Choroid plexus epithelial cell (primary cell): ENCODE measurements around the gene MAEA.

Experiments used
- DNase-seq: peaks from one replicate; pipeline ENCODE4 v3.0.0-alpha.2; 2010; ENCODE audit warnings: low read depth
- H3K4me3 ChIP-seq: 2 replicates; pipeline ENCODE4 v1.5.1; 2011; ENCODE audit warnings: low read depth, mild to moderate bottlenecking, control low read depth, low read length, moderate library complexity
- CTCF ChIP-seq: conservative IDR thresholded peaks from 2 replicates; pipeline ENCODE4 v1.5.1; 2011; ENCODE audit warnings: low read depth, mild to moderate bottlenecking, control low read depth, inconsistent platforms, low read length, moderate library complexity

The MAEA gene

GRCh38 chr4:1325681-1326635 lies 36.3 kb downstream of the MAEA start:
- TF ChIP-seq CTCF: no peak
- no peak for DNase-seq
- no peak overlapping the region for H3K4me3 ChIP-seq

GRCh38 chr4:1326751-1327525 lies 37.2 kb downstream of the MAEA start:
- H3K4me3 ChIP-seq: no peak overlapping the region
- no peak for DNase-seq
- TF ChIP-seq CTCF: no peak

DNA sequence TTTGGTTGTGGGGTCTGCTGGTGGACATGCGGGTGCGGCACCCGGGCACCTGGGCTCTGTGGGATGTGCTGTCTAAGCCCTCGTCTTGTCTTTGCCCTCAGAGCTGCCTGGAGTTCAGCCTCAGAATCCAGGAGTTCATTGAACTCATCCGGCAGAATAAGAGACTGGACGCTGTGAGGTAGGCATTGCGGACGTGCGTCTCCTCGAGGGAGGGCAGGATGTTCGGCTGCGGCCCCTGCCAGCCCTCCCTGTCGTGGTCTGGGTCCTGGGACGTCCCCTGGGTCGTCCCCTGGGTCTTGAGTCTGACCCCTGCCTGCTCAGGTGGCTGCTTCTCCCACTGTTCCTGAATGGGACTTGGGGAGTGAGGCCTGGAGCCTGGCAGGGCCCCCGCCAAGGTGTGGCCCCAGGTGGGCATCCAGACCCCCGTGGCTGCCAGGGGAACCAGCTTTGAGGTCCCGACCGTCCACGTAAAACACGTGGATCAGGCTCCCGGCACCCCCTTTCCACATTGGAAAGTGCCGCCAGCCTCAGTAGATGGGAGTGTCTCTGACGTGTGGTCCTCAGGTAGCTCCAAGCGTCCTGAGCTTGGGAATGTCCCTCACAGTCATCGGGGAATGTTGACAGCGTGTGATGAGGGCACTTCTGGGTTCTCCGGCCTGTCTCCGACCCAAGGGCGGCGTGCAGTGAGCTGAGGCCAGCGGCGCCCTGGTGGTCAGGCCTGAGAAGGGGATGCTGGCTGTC lies 38.0 kb downstream of the MAEA start:
- no peak for TF ChIP-seq CTCF
- H3K4me3 ChIP-seq: no peak overlapping the region
- DNase-seq: no peak

DNA sequence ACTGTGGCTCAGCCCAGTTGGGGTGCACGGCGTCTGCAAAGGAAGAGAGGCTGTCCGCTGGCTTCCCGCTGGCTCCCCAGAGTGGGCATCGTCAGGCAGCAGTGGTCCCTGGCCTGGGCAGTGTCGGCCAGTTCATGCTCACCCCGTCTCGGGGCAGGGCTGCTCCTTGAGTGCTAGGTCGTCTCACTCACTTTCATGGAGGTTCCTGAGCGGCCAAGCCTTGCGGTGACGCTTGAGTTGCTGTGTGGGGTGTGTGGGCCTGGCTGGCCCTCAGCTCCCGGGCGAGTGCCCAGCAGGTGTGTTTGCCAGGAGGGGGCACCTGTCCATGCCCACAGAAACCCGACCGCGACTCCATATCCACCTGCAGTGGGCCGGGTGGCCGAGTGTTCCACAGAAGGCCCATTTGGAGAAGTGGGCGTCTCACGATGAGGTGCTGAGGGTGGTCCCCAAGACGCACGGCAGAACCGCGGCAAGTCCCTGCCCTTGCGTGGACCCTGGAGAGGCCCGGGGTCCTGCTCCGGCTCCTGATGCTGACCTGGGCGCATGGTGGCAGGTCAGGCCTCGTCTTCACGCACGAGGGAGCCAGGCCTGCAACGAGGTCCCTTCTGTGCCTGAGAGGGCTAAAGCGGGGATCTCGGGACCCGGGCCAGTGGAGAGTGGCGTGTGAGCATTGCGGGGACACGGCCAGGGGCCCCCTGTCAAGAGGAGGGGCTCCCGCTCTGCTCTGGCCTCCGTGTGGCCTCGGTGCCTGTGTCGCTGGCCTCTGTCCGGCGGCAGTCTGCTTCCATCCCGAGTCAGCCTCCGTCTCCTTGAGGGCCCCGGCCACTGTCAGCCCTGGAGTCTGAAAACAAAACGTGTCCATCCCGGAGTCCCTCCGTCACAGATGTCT lies 38.8 kb downstream of the MAEA start:
- TF ChIP-seq CTCF: no peak
- H3K4me3 ChIP-seq: no peak overlapping the region
- DNase-seq: no peak

DNA sequence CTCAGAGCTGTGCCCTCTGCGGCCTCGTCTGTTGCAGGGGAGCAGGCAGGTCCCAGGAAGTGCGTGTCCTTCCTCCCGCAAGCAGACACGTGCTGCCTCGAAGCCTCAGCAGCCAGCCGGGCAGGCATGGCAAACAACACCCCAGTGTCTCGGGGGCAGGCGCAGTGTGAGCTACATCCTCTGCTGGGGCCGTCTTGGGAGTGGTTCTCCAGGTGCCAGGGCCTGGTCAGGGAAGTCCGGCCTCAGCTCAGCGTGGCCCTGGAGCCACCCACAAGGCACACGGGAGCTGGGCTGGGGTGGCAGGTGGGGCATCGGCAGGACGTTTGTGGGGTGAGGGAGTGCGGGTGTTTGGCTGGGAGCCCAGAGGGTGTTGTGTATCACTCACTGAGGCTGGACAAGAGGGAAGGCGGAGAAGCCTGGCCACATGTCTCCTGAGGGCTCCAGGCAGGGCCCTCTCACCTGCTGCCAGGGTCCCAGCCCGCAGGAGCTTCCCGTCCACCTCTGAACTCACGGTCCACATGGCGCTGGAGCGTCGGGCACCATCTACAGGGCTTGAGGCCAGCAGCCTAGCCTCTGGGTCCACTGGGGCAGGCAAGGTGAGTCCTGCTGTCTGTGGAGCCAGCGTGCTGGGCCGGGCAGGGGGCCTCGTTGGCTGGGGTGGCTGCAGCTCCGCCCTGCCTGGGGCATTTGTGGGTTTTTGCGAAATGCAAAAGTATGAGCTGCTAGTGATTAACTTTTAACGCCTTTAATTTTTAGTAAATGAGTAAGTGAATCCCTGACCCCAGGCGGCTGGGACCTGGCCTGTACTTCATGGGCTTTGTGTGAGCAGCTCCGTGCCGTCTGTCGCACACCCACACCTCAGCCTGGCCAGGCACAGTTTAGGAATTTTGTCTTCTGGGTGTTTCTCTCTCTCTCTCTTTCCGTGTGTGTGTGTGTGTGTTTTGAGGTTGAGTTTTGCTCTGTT lies 40.0 kb downstream of the MAEA start:
- no peak overlapping the region for H3K4me3 ChIP-seq
- DNase-seq: peak; percentile 13
- TF ChIP-seq CTCF: no peak
